A204.1 (cell line): ENCODE results near the gene CHRNB1.

Experiments used
- FAIRE-seq: peaks from 2 replicates; lab custom pipeline; 2012; peaks lifted over from hg19 to GRCh38; lab: Jason Lieb, UNC

The CHRNB1 gene

GRCh38 chr17:7484067-7484918 is 39.4 kb downstream of the CHRNB1 start, which contains the start of gene POLR2A:
Gene POLR2A, plus strand, starts transcription at chr17:7484366.
- FAIRE-seq = peak; percentile 83

- FAIRE-seq = no peak
Observed at GRCh38 chr17:7484919-7485377, 40.1 kb downstream of the CHRNB1 start.

- FAIRE-seq = no peak
Observed at GRCh38 chr17:7486181-7486580, 41.3 kb downstream of the CHRNB1 start.

GRCh38 chr17:7490144-7490543 is 45.3 kb downstream of the CHRNB1 start:
- no peak for FAIRE-seq

GRCh38 chr17:7491583-7491982 is 46.7 kb downstream of the CHRNB1 start:
- FAIRE-seq = no peak

GRCh38 chr17:7493941-7494340 is 49.1 kb downstream of the CHRNB1 start:
- no peak for FAIRE-seq

- FAIRE-seq = no peak
Observed at GRCh38 chr17:7495906-7496434, 51.1 kb downstream of the CHRNB1 start.

GRCh38 chr17:7496470-7497183 is 51.8 kb downstream of the CHRNB1 start:
- FAIRE-seq = no peak

GRCh38 chr17:7497228-7497627 is 52.4 kb downstream of the CHRNB1 start:
- no peak for FAIRE-seq

GRCh38 chr17:7497636-7498035 is 52.8 kb downstream of the CHRNB1 start:
- no peak for FAIRE-seq

GRCh38 chr17:7499161-7499560 is 54.3 kb downstream of the CHRNB1 start:
- no peak for FAIRE-seq

GRCh38 chr17:7501729-7502128 is 56.9 kb downstream of the CHRNB1 start:
- FAIRE-seq = no peak

- no peak for FAIRE-seq
Observed at GRCh38 chr17:7502171-7502847, 57.4 kb downstream of the CHRNB1 start.

GRCh38 chr17:7502987-7503386 is 58.1 kb downstream of the CHRNB1 start:
- no peak for FAIRE-seq

- no peak for FAIRE-seq
Observed at GRCh38 chr17:7503521-7503920, 58.7 kb downstream of the CHRNB1 start.
